Measurements from ENCODE around the gene FHAD1. TPM values are rescaled to one million over a fixed set of nuclear protein-coding genes. Genes with fewer than 3 reads are reported as not detected.

FHAD1 gene
- total RNA-seq, 6 experiments from 2014 or later = 0.06 to 0.53 (median 0.12) TPM; not detected in 3

DNA sequence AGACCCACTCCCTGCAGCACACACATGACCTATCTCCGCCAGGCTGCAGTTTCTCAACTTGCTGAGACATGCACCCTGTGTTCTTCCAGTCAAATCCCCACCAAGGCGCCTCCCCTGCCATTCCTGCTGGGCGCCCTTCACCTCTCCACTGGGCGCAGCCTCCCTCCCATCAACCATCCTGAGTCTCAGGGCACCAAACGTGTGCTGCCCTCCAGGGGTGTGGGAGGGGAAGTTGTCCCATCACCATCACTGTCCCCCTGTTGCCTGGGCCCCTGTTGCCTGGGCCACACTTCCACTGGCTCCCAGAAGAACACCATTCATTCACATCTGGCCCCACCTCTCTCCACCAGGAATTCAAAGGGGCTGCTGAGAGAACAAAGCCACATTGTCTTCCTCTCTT is 117.7 kb downstream of the FHAD1 start:
- Histone ChIP-seq H3K4me1 (peaks cover 0 to 27% (median 8%) of the 10 kb centered on the region in 4 donors), H3K36me3 (no peaks in the 10 kb centered on the region), H3K4me3 (no peak overlapping the region), H3K27me3 (no peaks in the 10 kb centered on the region), H3K27ac (no peak overlapping the region), H3K9me3 (no peaks in the 10 kb centered on the region)
- no peak for TF ChIP-seq POLR2A (IDR thresholded peaks at IDR 0.05)
- TF ChIP-seq, protein P1, sequence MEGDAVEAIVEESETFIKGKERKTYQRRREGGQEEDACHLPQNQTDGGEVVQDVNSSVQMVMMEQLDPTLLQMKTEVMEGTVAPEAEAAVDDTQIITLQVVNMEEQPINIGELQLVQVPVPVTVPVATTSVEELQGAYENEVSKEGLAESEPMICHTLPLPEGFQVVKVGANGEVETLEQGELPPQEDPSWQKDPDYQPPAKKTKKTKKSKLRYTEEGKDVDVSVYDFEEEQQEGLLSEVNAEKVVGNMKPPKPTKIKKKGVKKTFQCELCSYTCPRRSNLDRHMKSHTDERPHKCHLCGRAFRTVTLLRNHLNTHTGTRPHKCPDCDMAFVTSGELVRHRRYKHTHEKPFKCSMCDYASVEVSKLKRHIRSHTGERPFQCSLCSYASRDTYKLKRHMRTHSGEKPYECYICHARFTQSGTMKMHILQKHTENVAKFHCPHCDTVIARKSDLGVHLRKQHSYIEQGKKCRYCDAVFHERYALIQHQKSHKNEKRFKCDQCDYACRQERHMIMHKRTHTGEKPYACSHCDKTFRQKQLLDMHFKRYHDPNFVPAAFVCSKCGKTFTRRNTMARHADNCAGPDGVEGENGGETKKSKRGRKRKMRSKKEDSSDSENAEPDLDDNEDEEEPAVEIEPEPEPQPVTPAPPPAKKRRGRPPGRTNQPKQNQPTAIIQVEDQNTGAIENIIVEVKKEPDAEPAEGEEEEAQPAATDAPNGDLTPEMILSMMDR (IDR thresholded peaks at IDR 0.05) = no peak
- WGBS (ENCODE audit: insufficient coverage, low coverage, low lambda C conversion rate, missing lambda C conversion rate) = 80% methylated on average over 3 of the region's 5 CpGs
- no peak for ATAC-seq
- no peak for DNase-seq
- intact Hi-C loops (cut with DNase I) = no loop called here

DNA sequence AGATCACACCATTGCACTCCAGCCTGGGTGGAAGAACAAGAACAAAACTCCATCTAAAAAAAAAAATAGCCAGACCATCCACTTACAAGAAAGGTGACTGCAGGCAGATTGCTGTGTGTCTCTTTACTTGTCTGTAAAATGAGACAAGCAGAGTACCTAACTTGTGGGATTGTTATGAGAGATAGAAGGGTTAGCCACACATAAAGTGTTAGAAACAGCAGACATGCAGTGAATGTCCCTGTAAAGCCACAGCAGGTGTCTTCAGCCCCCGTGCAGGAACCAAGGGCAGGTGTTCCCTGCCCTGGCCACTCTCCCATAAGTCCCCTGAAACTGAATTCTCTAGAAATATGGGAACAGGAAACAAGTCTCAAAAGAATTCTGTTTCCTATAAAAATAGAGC is 121.9 kb downstream of the FHAD1 start:
- H3K4me1 ChIP-seq = peaks cover 0 to 43% (median 17%) of the 10 kb centered on the region in 4 donors
- H3K27me3 ChIP-seq = no peaks in the 10 kb centered on the region
- intact Hi-C loops (cut with DNase I) = no loop called here
- WGBS (ENCODE audit: insufficient coverage, low coverage, low lambda C conversion rate, missing lambda C conversion rate) = no CpG with 5 or more reads among the region's 1 CpG
- H3K36me3 ChIP-seq = no peaks in the 10 kb centered on the region
- ATAC-seq (no peak), DNase-seq (no peak)
- H3K9me3 ChIP-seq = no peaks in the 10 kb centered on the region
- no peak overlapping the region for H3K27ac ChIP-seq
- no peak overlapping the region for H3K4me3 ChIP-seq
- TF ChIP-seq, protein P1 (IDR thresholded peaks at IDR 0.05) = no peak
- TF ChIP-seq POLR2A (IDR thresholded peaks at IDR 0.05) = no peak

DNA sequence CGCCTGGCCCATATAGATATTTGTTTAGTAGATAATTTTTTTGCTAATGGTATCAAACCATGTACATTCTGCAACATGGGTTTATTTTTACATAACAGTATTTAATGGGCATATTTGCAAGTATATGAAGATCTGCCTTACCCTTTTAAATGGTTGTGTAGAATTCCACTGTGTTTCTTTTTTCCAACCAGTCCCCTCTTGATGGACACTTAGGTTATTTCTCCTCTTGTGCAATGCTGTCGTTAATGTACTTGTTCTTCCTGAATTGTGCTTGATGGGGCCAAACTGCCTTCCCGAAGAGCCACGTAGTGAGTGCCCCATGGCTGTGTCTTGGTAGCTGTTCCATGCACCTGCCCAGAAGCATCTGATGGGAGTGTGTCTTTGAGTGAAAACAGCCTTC is 123.2 kb downstream of the FHAD1 start:
- no peak overlapping the region for H3K4me3 ChIP-seq
- intact Hi-C loops (cut with DNase I) = no loop called here

DNA sequence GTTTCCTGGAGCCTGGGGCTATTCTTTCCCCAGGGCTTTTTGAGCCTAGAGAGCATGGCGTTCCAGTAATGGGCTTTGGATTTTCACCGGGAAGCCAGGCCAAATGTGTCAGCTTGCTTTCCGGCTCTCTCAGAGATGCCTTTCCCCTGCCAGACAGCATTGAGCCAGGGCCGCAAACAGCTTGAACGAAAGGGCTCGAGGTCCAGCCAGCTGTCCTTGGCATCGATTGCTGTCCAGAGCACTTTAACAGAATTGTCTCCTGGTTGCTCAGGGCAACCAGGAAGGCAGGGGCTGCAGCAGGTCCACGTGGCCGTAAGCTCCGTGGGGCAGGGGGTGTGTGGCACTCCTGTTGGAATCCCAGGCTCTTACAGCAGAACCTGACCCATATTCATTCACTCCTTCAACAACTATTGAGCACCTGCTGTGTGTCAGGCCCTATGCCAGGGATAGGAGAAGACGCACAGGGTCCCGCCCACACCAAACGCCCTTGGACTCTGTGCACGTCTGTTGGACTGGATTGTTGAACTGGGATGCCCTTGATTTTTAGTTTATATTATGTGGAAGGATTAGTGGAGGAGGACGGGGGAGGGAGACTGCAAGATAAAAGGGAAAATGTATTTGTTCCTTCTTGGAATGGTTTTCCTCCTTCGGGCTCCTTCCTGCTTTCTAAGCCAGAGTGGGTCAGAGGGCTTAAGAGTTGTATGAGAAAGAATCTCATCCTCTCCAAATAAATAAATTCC is 123.9 kb downstream of the FHAD1 start:
- TF ChIP-seq POLR2A (IDR thresholded peaks at IDR 0.05) = no peak
- TF ChIP-seq, protein P1 (IDR thresholded peaks at IDR 0.05) = no peak
- Histone ChIP-seq H3K36me3 (no peaks in the 10 kb centered on the region), H3K4me1 (peaks cover 0 to 40% (median 16%) of the 10 kb centered on the region in 4 donors), H3K27ac (peak overlapping the region in 2 of 3 donors; percentile 43 to 60), H3K27me3 (no peaks in the 10 kb centered on the region), H3K4me3 (no peak overlapping the region), H3K9me3 (no peaks in the 10 kb centered on the region)
- ATAC-seq (peak; percentile 76 to 85 (median 81)), DNase-seq (peak; percentile 70 to 86 (median 85))
- intact Hi-C loops (cut with DNase I) = no loop called here
- WGBS (ENCODE audit: insufficient coverage, low coverage, low lambda C conversion rate, missing lambda C conversion rate) = 30% methylated on average over 6 of the region's 16 CpGs

More for the DNA sequence above, 123.2 kb downstream of the FHAD1 start:
- ATAC-seq = no peak
- no peak for DNase-seq
- Histone ChIP-seq H3K27me3 (no peaks in the 10 kb centered on the region), H3K9me3 (no peaks in the 10 kb centered on the region), H3K4me1 (peaks cover 0 to 43% (median 17%) of the 10 kb centered on the region in 4 donors), H3K27ac (peak overlapping the region in 2 of 3 donors; percentile 43 to 60), H3K36me3 (no peaks in the 10 kb centered on the region)
- TF ChIP-seq, protein P1 (IDR thresholded peaks at IDR 0.05) = no peak
- no peak for TF ChIP-seq POLR2A (IDR thresholded peaks at IDR 0.05)
- WGBS (ENCODE audit: insufficient coverage, low coverage, low lambda C conversion rate, missing lambda C conversion rate) = 69% methylated on average over 4 of the region's 4 CpGs

Data from right lobe of liver (tissue), 6 donors.